ENCODE results near the gene OAS2. TPM values are rescaled to one million over a fixed set of nuclear protein-coding genes. Genes with fewer than 3 reads are reported as not detected.
"Not testable (repeated sequence)": the region's sequence is repeated elsewhere in the genome, so short reads cannot be mapped to it uniquely, and the experiment has no call there.

The OAS2 gene
- polyA plus RNA-seq, 3 donors = 5.4 to 6.9 (median 6.0) TPM

- DNase-seq = no peak
Observed at GRCh38 chr12:112946236-112947000, 31.9 kb upstream of the OAS2 start.

GRCh38 chr12:112947314-112947713, 31.0 kb upstream of the OAS2 start:
- no peak for DNase-seq

GRCh38 chr12:112947761-112948160, 30.6 kb upstream of the OAS2 start:
- DNase-seq = no peak

GRCh38 chr12:112948806-112949205, 29.5 kb upstream of the OAS2 start:
- DNase-seq = no peak

GRCh38 chr12:112950701-112951100, 27.6 kb upstream of the OAS2 start:
- no peak for DNase-seq

- not testable (repeated sequence) for DNase-seq
Observed at GRCh38 chr12:112957125-112957524, 21.2 kb upstream of the OAS2 start.

- no peak for DNase-seq
Observed at GRCh38 chr12:112961074-112961473, 17.2 kb upstream of the OAS2 start.

- DNase-seq = no peak
Observed at GRCh38 chr12:112961536-112961935, 16.8 kb upstream of the OAS2 start.

- no peak for DNase-seq
Observed at GRCh38 chr12:112962561-112962960, 15.8 kb upstream of the OAS2 start.

- no peak for DNase-seq
Observed at GRCh38 chr12:112963227-112963861, 15.0 kb upstream of the OAS2 start.

GRCh38 chr12:112964067-112964670, 14.2 kb upstream of the OAS2 start:
- no peak for DNase-seq

- no peak for DNase-seq
Observed at GRCh38 chr12:112964915-112965314, 13.4 kb upstream of the OAS2 start.

- DNase-seq = no peak
Observed at GRCh38 chr12:112965643-112966042, 12.7 kb upstream of the OAS2 start.

GRCh38 chr12:112967306-112967705, 11.0 kb upstream of the OAS2 start:
- no peak for DNase-seq

GRCh38 chr12:112967858-112968257, 10.5 kb upstream of the OAS2 start:
- DNase-seq = no peak

- no peak for DNase-seq
Observed at GRCh38 chr12:112969547-112970306, 8.6 kb upstream of the OAS2 start.

- no peak for DNase-seq
Observed at GRCh38 chr12:112970391-112970790, 7.9 kb upstream of the OAS2 start.

- peak; percentile 7 for DNase-seq
Observed at GRCh38 chr12:112971248-112971647, 7.1 kb upstream of the OAS2 start.

GRCh38 chr12:112973011-112973735, 5.1 kb upstream of the OAS2 start:
- DNase-seq = no peak

- no peak for DNase-seq
Observed at GRCh38 chr12:112973818-112974231, 4.5 kb upstream of the OAS2 start.

- no peak for DNase-seq
Observed at GRCh38 chr12:112974904-112975303, 3.4 kb upstream of the OAS2 start.

GRCh38 chr12:112977139-112977538, 1.2 kb upstream of the OAS2 start:
- no peak for DNase-seq
